GM21367 (cell line): Measurements from ENCODE around the gene SART1.
"Not testable (repeated sequence)": the region's sequence is repeated elsewhere in the genome, so short reads cannot be mapped to it uniquely, and the experiment has no call there.

Source experiments
- ATAC-seq: cut with Tn5 transposase; IDR thresholded peaks from one replicate; pipeline ENCODE4 v1.9.1; 2021; ENCODE audit not compliant: unreplicated experiment

Gene SART1

GRCh38 chr11:65988791-65989592 is 27.5 kb downstream of the SART1 start:
- peak; percentile 90 for ATAC-seq

GRCh38 chr11:65992056-65992455 is 30.5 kb downstream of the SART1 start:
- no peak for ATAC-seq

GRCh38 chr11:65997286-65997685 is 35.8 kb downstream of the SART1 start:
- ATAC-seq, result no peak

GRCh38 chr11:66001942-66002647 is 40.6 kb downstream of the SART1 start, which contains the start of the genes BANF1 and EIF1AD:
Gene BANF1, plus strand, starts transcription at chr11:66002503. Its CDS starts 748 bp downstream, at chr11:66003251.
Gene EIF1AD, minus strand, starts transcription at chr11:66002157. Its CDS starts 1,768 bp downstream, at chr11:66000389.
- ATAC-seq, result peak; percentile 60

GRCh38 chr11:66002648-66003225 is 41.2 kb downstream of the SART1 start:
- peak; percentile 34 for ATAC-seq

GRCh38 chr11:66003291-66003690 is 41.8 kb downstream of the SART1 start:
- no peak for ATAC-seq

- ATAC-seq, result no peak
Observed at GRCh38 chr11:66004186-66004585, 42.7 kb downstream of the SART1 start.

GRCh38 chr11:66006134-66006890 is 44.8 kb downstream of the SART1 start:
- no peak for ATAC-seq

- ATAC-seq, result no peak
Observed at GRCh38 chr11:66006891-66007176, 45.3 kb downstream of the SART1 start.

GRCh38 chr11:66007201-66007634 is 45.7 kb downstream of the SART1 start:
- ATAC-seq, result no peak

GRCh38 chr11:66008095-66008467 is 46.5 kb downstream of the SART1 start:
- ATAC-seq, result no peak

- ATAC-seq, result no peak
Observed at GRCh38 chr11:66008468-66009101, 47.1 kb downstream of the SART1 start.

GRCh38 chr11:66010036-66010435 is 48.5 kb downstream of the SART1 start:
- ATAC-seq, result not testable (repeated sequence)

- no peak for ATAC-seq
Observed at GRCh38 chr11:66011239-66011784, 49.8 kb downstream of the SART1 start.

GRCh38 chr11:66011785-66012303 is 50.3 kb downstream of the SART1 start, which contains the start of gene CST6:
Gene CST6, plus strand, starts transcription at chr11:66012008. Its CDS starts 37 bp downstream, at chr11:66012045.
- no peak for ATAC-seq

- no peak for ATAC-seq
Observed at GRCh38 chr11:66012371-66012945, 50.9 kb downstream of the SART1 start.

- no peak for ATAC-seq
Observed at GRCh38 chr11:66012946-66013761, 51.6 kb downstream of the SART1 start.

GRCh38 chr11:66013762-66014100 is 52.2 kb downstream of the SART1 start:
- ATAC-seq, result no peak
